GM18909 (cell line): Measurements from ENCODE around the gene DISC1.
"Not testable (repeated sequence)": the region's sequence is repeated elsewhere in the genome, so short reads cannot be mapped to it uniquely, and the experiment has no call there.

Experiments
- ATAC-seq: cut with Tn5 transposase; IDR thresholded peaks from one replicate; pipeline ENCODE4 v1.9.1; 2021; ENCODE audit warnings: mild to moderate bottlenecking; ENCODE audit not compliant: unreplicated experiment, poor library complexity

The DISC1 gene

DNA sequence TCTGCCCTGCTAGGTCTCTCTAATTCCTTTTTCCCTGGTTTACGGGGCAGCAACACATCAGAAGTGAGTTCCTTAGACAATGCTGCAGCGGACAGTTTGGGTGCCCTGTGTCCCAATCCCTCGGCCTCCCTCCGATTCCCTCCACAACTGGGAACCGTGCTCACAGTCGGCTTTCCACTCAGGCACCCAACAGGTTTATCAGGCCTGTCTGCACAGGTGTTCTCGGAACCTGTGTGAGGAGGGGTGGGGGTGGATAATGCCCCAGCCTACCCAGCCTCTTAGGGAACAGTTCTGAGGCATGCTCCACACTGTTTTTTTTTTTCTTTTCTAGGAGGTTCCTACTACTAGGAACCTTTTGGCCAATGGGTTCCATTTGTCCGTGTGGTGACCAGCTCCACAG lies 131.2 kb downstream of the DISC1 start:
- ATAC-seq, result no peak

- no peak for ATAC-seq
Measured at GRCh38 chr1:231761252-231761651, 134.7 kb downstream of the DISC1 start.

GRCh38 chr1:231761747-231762541 lies 135.4 kb downstream of the DISC1 start:
- no peak for ATAC-seq

DNA sequence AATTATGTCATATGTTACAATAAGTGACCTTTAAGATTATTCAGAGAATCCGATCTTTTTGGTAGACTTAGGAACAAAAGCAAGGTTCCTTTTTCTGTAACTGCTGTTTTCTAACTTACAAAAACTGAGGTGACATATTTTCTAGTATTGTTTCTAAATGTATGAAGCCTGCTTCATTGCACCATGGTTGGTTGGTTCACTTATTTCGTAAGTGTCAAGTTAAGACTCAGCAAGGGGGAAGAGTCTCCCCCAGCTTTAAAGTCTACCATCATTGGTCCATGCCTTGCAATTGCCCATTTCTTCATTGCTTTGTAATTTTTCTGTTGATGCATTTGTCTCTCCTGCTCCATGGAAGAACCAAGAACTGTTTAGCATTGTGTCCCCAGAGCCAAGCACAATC lies 136.9 kb downstream of the DISC1 start:
- ATAC-seq, result no peak

DNA sequence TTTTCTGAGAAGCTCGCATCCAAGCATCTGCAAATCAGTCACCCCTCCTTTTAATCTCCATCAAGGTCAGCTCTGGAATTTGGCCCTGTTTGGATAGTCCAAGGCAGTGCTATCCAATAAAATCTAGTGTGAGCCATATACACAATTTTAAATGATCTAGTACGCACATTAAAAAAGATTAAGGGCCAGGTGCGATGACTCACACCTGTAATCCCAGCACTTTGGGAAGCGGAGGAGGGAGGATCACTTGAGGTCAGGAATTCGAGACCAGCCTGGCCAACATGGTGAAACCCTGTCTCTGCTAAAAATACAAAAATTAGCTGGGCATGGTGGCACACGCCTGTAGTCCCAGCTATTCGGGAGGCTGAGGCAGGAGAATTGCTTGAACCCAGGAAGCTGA lies 139.2 kb downstream of the DISC1 start:
- ATAC-seq, result not testable (repeated sequence)

DNA sequence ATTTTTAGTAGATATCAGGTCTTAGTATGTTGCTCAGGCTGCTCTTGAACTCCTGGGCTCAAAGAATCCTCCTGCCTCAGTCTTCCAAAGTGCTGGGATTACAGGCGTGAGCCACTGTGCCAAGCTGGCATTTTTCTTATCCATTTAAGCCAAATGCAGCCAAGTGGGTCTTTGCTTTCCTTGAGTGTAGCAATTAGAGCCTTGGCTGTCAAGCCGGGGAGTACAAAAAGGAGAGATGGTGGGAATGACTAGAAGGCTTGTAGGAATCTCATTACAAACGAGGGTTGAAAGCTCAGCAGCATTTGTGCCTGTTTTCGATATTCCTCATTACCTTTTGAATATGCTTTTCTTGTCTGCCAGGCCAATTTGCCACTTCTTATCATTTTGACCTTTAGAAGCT lies 140.9 kb downstream of the DISC1 start:
- ATAC-seq, result no peak

GRCh38 chr1:231768416-231768815 lies 141.8 kb downstream of the DISC1 start:
- no peak for ATAC-seq

DNA sequence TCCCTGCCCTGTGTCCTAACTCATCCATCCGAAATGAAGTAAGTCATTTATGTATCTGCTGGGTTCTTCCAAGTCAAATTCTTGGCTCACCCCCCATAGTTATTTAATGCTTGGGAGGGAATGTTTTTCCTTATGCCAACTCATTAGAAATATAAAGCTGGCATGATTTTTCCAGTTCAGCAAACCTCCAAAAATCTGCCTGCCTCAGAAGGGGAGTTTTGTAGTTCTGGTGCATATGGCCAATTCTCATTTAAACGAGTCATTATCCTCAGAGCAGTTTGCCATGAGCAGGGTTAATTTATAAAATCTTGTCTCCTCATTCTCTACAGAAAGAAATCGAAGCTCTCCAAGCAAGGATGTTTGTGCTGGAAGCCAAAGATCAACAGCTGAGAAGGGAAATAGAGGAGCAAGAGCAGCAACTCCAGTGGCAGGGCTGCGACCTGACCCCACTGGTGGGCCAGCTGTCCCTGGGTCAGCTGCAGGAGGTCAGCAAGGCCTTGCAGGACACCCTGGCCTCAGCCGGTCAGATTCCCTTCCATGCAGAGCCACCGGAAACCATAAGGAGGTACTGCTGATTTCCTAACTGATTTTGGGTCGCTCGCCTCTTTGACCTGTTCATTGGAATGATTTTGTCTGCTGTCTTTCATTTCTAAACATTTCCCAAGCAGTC lies 144.1 kb downstream of the DISC1 start:
- ATAC-seq, result no peak

DNA sequence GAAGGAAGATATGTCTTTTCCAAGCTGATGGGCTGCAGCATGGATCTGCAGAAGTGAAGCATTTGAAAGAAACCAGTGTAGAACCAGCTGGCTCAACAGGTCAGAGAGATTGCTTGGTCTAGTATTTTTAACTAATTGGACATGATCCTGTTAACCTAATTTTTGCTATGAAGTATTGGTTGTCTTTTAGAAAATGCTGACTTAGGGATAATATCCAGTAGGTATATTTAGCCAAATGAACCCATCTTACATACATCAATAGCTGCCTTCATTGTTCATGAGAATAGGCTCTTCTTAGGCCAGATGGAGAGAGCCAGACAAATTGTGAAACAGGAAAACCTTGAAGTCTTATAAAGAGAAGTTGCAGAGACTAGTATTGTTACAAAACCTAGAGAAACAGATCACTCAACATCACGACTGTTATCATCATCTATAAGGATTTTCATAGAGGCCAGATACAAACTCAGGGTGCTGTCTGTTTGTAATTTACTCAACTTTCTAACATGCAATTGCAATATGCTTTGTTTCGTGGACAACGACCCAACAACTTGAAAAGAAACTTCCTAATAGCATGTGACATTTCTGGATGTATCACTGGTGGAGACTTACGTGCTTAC lies 148.2 kb downstream of the DISC1 start:
- ATAC-seq, result no peak

DNA sequence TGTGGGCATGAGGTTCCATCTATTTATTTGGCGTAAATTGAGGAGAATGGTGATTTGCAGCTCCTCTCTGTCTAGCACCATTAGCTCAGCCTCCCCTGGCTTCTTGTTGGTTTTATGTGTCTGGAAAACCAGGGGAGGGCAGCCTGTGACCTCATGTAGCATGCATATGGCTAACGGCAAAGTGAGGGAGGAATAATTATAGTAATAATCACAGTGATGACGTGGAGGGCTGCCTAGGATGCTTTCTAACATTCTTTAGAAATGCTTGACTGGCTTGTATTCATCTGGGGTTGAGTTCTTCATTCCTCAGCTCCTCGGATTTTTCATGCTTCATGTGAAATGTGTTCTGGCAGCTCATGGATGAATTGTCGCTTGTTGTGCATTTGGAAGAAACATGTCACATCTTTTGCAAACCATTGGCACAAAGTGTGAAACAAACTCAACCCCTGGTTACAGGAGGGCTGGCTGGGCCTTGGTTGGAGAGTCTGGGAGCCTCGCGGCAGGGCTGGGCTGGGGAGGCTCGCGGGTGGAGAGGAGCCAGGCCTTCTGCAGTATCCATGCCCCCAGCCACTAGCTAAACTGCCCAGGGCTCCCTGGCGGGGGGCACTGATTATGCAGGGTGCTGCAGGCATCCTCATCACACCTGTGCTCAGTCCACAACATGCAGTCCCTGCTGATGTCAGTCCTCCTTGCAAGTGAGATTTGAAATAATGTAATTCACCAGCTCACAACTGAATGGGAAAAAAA lies 149.6 kb downstream of the DISC1 start:
- no peak for ATAC-seq

GRCh38 chr1:231776757-231777062 lies 150.1 kb downstream of the DISC1 start:
- no peak for ATAC-seq

DNA sequence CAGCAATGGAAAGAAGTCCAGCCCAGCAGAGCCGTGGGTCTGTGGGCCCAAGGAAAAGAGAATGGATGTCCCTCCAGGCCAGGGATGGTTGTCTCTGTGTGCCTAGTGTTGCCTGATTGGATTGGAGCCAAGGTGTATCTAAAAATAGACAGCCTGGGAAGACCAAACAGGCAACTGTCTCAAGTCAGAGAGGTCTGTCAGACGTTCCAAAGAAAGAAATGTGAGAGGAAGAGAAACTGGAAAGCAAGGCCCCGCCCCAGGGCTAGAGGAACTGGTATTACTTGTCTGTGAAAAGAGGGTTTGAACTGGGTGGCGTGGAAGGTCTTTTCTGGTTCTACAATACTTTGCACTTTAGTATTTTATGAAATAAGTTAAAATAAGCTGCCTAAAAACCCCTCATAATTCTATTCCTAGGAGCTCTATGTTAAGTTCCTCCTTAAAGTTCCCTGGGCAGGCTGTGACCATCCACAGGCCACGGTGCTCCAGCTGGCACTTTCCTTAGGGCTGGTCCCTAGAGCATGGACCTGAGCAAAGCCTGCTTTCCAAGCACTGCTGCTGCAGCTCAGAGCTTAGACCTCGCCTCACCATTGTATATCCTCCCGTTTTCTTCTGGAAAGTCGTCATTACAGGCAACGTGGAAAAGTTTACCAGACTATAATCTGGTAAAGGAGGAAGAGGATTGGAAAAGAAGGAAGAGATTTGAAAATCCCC lies 151.6 kb downstream of the DISC1 start:
- ATAC-seq, result no peak

DNA sequence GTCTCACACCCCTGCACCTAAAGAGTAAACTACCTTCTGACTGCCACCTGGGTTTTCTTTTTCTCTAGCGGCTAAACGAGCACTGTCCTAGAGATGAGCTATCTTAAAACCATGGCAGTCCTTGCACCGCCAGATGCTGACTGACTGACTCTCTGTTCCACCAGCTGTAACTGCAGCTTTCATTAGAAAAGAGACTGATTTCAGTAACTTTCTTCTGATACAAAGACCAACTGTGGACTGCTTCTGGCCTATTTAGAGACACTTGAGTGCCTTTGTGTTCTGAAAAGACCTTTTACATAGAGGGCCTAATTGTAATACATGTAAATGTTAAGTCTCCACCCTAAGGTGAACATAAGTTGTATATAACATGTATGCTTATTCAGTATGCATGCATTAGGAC lies 152.5 kb downstream of the DISC1 start:
- ATAC-seq, result no peak

DNA sequence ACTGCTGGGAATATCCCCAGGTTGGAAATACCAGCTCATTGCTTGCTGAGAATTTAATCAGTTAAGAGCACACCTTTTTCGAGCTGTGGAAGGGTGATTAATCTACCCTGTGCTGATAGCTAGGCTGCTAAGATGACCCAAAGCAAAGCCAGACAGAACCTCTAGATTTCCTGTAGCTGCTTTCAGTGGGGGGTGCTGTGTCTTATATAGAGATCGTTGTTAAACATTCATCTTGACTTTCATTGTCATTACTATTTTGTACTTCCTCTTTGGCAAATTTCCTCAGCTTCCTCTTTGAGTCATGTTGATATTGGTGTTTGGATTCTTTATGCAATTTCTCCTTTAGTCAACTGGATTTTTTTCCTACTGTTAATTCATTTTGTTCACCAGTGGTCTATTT lies 155.3 kb downstream of the DISC1 start:
- ATAC-seq, result no peak

DNA sequence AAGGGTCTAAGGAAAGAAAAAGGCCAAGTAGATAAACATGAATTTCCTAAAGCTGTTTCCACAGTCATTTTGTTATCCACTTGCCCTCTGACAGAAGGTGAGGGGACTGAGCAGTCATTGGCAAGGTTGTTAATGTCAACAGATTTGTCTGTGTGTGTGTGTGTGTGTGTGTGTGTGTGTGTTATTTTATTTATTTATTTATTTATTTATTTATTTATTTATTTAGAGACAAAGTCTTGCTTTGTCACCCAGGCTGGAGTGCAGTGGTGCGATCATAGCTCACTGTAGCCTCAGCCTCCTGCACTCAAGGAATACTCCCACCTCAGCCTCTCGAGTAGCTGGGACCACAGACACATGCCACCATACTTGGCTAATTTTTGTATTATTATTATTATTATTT lies 158.5 kb downstream of the DISC1 start:
- not testable (repeated sequence) for ATAC-seq

- no peak for ATAC-seq
Measured at GRCh38 chr1:231786126-231786525, 159.5 kb downstream of the DISC1 start.

DNA sequence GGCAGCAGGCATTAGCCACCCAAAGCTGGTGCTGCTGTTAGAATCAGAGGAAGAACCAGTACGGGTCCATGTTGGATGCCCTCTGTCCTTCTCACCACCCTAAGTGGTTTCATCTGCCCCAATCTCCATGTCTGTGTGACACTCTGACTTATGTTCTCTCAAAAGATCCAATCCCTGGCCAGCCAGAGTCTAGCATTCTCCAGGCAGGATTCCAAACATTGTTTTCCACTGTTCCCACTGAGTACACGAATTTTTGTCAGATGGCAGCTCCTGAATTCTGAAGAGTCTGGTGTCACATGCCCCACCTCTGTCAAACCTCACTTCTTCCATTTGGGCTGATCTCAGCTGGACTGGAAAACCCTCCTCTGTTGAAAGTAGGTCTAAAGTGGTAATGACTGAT lies 166.0 kb downstream of the DISC1 start:
- ATAC-seq, result no peak

- no peak for ATAC-seq
Measured at GRCh38 chr1:231793893-231794292, 167.3 kb downstream of the DISC1 start.

DNA sequence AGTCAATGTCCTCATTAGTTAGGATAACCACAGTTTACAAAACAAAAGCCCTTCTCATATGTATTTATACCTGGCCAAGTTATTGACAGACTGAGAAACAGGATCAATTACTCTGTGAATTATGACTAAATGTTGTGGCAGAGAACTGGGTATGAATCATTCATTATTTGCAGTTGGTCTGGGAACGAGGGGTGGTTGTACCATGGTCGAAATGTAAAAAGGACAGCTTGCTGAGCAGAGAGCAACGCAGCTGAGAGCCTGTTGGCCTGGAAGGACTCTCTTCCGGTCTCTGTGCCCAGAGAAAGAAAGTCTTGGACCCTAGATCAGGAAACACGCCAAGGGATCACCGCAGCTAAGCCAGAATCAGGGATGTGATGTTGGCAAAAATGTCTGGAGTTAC lies 169.6 kb downstream of the DISC1 start:
- ATAC-seq, result no peak

DNA sequence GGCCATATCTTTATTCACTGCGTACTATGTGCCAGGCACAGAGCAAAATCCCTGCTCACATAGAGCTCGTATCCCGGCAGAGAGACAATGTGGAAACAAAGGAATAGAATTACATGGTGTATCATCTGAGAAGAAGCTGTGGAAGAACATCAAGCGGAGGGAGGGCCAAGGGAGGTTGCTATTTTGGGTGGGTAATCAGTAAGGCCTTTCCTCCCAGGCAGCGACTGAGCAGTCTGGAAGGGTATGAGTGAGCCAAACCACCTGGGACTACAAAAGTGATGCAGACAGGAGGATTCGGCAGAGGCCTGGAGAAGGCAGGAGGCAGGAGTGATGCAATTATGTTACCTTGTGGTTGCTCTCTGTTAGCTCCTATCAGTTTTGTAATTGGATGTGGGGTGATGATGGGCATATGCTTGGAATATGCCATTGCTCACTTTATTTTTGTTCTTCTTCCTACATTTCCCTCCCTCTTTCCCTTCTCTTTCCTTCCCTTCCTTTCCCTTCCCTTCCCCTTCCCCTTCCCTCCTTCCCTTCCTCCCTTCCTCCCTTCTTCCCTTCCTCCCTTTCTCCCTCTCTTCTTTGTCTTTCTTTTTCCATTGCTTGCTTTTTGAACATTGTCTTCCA lies 172.9 kb downstream of the DISC1 start:
- ATAC-seq, result no peak
